GM19351 (cell line): Measurements from ENCODE around the gene ADCYAP1R1.

Experiments used
- ATAC-seq: cut with Tn5 transposase; IDR thresholded peaks from one replicate; pipeline ENCODE4 v1.9.1; 2021; ENCODE audit warnings: mild to moderate bottlenecking, moderate library complexity; ENCODE audit not compliant: unreplicated experiment

Gene ADCYAP1R1

GRCh38 chr7:31082447-31082846, 30.3 kb downstream of the ADCYAP1R1 start:
- ATAC-seq: no peak

DNA sequence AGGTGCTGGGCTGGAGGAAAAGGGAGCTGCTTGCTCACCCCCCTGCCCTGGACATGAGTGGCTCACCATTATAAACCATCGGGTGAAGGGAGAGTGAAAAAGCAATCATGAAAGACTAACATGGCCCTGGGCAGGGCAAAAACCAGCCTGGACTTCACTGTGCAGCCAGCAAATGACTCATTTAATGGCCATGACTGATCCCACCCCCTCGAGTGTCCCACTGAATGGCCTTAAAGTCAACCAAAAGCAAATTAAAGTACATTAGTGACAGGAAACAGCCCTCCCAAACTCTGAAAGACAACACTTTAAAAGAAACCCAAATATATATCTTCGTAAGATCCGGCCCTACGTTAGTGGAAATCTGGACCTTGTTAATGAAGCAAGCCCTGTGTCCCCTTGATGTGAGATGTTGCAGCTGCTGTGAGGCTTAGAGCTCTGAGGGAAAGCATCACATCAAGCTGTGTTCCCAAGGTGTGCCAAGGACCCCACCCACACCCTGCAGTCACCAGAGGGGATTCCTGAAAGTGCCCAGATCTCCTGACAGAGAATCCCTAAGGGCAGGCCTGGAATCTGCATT, 31.2 kb downstream of the ADCYAP1R1 start:
- ATAC-seq: no peak

- ATAC-seq: no peak
Observed at GRCh38 chr7:31084226-31084625, 32.1 kb downstream of the ADCYAP1R1 start.

DNA sequence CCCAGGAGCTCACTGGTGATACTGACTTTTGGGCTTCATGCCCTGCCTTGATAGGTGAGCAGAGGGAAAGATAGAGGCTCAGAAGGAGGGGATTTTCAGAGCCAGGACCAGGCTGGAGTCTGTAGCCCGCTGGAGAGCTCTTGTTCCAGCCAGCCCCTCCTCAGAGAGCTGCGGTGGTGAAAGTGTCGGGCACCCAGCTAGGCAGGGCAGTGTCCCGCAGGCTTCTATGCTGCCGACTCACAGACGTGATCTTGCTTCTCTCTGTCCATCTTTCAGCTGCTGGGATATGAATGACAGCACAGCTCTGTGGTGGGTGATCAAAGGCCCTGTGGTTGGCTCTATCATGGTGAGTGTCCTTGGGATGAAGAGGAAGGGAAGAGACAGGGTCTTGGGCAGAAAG, 35.2 kb downstream of the ADCYAP1R1 start:
- no peak for ATAC-seq

DNA sequence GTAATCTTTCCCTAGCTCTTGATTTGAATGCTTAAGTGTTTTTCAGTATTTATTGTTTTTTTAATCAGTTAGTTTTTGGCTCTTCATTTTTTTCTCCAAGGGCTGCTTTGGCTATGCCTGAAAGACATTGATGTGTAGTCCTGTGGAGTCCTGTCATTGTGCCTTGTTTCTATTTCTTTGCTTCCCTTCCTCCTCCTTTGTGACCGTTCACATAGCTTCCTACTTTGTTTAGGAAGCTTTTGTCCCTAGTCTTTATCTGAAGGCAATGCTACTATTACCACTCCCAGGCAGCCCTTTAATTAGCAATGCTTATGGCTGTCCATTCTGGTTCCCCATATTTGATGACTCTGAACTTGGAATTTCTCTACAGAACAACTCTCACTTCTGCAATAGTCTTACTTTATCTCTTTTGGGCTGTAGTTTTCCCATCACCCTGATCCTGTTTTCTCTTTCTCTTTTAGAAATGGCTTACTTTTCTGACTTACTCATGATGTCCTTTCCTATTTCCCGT, 39.9 kb downstream of the ADCYAP1R1 start:
- no peak for ATAC-seq

GRCh38 chr7:31092606-31093005, 40.5 kb downstream of the ADCYAP1R1 start:
- ATAC-seq: no peak

GRCh38 chr7:31093282-31093681, 41.2 kb downstream of the ADCYAP1R1 start:
- ATAC-seq: no peak

DNA sequence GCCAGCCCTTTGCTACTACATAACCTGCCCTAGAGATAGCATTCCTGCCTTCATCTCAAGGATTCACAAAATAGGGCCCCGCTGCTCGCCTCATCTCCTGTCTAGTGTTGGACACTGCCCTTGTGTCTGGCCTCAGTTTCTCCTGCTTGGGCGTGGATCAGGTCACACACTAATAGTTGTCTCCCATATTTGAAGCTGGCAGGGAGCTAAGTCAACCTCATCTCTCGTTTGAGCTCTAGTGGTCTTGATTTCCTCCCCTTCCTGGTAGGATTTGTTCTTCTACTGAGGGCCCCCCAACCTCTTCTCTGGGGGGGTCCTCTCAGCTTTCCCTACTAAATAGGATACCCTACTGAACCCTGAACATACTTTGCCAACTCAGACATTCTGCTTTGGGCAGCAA, 42.2 kb downstream of the ADCYAP1R1 start:
- ATAC-seq: no peak

DNA sequence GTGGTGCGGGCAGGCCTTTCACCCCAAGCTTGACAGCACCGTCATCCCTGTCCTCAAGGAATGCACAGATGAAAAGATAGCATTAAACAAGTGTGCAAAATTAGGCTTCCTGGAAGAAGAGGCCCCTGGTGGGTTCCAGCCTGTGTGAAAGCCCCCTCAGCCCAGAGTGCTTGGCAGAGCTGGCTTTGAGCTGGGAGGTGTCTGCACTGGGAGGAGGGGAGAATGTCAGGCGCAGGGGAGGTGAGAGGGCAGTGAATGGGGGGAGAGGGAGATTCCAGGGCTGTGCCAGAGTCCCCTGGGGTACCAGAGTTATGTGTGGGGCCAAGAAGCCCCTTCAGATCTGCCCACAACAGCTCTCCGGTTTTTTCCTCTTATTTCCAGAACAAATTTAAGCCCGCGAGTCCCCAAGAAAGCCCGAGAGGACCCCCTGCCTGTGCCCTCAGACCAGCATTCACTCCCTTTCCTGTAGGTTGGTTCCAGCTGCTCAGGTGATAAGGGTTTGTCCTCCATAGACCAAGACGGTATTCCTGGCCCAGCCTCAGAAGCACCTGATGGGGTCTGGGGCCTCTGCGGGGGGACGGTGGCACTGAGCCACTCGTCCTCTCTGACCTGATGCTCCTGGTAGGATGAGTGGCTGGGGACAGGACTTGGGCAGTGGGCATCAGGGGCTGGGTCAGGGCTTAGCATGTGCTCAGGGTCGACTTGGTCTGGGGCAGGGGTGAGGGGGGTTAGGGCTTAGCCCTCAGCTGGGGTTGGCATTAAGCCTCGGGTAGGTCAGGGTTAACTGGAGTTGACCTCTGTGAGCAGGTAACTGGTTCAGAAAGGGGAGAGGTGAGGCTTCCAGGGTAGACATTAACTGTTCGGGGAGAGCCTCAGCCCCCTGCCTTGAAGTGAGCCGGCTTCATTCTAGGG, 43.4 kb downstream of the ADCYAP1R1 start:
- no peak for ATAC-seq

DNA sequence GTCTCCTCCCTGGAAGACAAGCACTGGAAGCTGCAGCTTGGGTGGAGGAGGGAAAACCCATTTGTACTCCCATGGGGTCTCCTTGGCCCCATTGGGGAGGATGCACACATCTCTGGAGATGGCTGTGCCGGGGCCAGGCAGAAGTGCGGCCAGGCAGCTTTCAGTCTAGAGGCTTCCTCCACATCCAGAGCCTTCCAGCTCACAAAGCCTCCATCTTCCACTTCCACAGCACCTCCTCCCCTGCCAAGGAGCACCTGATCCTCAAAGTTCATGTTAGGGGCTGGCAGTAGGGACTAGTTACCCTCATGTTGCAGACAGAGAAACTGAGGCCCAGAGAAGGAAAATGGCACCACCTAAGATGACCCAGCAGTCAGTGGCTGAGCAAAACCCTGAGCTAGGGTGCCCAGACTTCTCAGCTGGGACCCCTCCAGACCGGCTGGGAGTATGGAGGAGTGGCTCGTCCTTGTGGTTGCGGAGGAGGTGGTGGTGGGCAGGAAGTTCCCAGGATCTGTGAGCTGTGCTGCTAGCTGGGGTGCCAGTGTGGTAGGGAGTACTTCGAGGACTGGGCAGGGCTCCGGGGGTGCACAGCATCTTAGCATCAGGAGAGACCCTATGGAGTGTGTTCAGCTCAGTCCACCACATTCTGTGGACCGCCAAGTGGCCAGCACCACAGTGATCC, 44.2 kb downstream of the ADCYAP1R1 start:
- no peak for ATAC-seq

DNA sequence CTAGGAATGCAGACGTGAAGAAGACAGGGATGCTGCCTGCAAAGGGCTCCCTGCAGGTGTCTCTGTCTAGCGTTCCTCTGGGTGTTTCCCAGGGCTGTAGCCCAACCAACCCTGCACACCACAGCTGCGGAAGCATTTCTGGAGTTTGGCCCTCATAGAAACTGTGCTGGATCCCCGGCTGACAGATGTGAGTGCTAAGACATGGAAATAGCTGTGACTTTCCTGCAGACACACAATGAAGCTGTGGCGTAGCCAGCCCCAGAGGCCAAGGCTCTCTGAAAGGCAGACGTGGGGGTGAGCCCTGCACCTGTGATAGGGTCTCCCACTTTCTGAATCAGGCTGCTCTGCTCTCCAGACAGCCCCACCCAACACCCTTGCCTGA, 44.8 kb downstream of the ADCYAP1R1 start:
- ATAC-seq: no peak

DNA sequence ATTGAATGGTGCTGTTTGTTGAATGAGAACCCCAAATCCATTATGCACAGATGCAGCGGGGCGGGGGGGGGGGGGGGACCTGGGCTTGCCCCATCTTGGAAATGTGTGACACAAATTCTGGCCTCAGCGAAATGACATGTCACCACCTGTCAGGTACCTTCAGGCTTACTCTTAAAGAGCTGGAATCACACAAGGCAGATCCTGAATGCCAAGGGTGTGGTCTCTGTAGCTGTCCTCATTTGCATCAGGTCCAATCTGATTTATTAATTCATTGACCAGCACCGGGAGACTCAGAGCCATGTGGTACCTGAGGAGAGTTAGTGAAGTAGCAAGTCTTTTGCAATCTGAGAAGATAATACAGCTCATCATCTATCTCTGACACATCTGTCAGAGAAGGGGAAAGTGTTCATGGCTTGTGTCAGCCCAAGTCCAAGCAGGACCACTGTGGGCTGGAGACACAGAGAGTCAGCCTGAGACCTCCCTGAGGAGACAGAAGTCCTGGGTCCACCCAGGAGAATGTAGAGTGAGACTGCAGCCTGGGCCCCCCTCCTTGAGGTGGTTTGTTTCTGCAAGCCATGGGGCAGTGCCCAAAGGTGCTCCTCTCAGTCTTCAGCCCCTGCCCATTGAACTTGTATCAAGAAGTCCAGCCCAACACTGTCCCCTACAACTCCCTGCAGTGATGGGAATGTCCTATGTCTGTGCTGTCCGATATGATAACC, 46.7 kb downstream of the ADCYAP1R1 start:
- ATAC-seq: no peak

- no peak for ATAC-seq
Observed at GRCh38 chr7:31099451-31100444, 47.6 kb downstream of the ADCYAP1R1 start.

DNA sequence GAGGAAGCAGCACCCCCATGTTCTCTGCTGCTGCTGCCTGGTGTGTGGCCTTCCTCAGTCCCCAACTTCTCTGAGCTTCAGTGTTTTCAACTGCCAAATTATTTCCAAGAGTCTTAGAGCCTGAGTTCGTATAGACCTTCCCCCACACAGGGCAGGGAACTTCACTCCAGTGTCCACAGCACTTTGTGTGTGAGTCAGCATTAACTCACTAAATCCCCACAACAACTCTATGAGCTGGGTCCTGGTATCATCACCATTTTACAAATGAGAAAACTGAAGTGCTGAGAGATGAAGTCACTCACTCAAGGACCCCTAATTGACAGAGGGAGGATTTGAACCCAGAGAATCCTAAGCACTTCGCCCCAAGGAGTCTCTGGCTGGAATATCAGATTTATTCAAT, 48.3 kb downstream of the ADCYAP1R1 start:
- no peak for ATAC-seq

- ATAC-seq: no peak
Observed at GRCh38 chr7:31100871-31101270, 48.8 kb downstream of the ADCYAP1R1 start.

DNA sequence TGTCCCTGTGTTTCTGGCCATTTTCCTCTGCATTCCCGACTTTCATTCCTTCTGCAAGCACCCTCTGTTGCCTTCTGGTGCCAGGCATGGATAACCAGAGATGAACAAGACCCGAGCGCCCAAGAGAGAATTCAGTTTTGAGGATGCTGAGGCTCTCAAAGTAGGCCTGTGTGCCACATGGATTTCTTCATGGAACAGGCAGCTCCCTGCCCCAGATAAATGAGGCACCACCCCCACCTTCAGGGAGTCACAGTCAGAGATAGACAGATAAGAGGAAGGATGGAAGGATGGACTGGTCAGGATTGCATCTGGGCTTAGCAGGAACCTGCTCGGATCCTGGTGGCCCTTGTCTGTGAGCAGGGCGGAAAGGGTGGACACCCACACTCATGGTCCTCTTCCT, 49.4 kb downstream of the ADCYAP1R1 start:
- no peak for ATAC-seq

GRCh38 chr7:31102151-31102972, 50.3 kb downstream of the ADCYAP1R1 start:
- ATAC-seq: no peak

- no peak for ATAC-seq
Observed at GRCh38 chr7:31102973-31103850, 51.1 kb downstream of the ADCYAP1R1 start.
